ENCODE data around the gene IL2RA. TPM values are rescaled to one million over a fixed set of nuclear protein-coding genes. Genes with fewer than 3 reads are reported as not detected.

The IL2RA gene
- total and polyA plus RNA-seq, 8 donors: 0.11 to 4.1 (median 0.33) TPM

DNA sequence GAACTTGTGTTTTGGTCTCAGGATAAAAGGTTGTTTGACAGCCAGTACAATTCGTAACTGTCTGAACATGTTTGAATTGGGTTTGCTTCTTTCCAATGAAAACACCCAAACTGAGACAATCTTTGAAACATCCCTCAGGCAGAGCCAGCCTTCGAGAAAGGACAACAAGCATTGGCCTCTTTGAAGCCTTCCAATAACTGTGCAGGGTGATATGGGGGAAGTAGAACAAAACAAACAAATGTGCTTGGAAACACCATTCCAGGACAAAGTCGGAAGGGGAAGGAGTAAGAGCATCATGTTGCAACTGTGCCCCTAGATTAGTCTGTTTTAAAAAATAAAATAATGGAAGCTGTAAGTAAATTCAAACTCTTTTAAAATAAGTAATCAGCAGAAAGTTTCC lies 39.5 kb downstream of the IL2RA start:
- Histone ChIP-seq H3K4me1 (no peaks in the 10 kb centered on the region), H3K27ac (no peak overlapping the region), H3K27me3 (no peaks in the 10 kb centered on the region), H3K36me3 (no peaks in the 10 kb centered on the region), H3K4me3 (no peak overlapping the region), H3K9me3 (no peaks in the 10 kb centered on the region)
- DNase-seq: no peak
- intact Hi-C loops (cut with DNase I): no loop called here
- TF ChIP-seq, protein P1, sequence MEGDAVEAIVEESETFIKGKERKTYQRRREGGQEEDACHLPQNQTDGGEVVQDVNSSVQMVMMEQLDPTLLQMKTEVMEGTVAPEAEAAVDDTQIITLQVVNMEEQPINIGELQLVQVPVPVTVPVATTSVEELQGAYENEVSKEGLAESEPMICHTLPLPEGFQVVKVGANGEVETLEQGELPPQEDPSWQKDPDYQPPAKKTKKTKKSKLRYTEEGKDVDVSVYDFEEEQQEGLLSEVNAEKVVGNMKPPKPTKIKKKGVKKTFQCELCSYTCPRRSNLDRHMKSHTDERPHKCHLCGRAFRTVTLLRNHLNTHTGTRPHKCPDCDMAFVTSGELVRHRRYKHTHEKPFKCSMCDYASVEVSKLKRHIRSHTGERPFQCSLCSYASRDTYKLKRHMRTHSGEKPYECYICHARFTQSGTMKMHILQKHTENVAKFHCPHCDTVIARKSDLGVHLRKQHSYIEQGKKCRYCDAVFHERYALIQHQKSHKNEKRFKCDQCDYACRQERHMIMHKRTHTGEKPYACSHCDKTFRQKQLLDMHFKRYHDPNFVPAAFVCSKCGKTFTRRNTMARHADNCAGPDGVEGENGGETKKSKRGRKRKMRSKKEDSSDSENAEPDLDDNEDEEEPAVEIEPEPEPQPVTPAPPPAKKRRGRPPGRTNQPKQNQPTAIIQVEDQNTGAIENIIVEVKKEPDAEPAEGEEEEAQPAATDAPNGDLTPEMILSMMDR (IDR thresholded peaks at IDR 0.05): no peak
- ATAC-seq: no peak

DNA sequence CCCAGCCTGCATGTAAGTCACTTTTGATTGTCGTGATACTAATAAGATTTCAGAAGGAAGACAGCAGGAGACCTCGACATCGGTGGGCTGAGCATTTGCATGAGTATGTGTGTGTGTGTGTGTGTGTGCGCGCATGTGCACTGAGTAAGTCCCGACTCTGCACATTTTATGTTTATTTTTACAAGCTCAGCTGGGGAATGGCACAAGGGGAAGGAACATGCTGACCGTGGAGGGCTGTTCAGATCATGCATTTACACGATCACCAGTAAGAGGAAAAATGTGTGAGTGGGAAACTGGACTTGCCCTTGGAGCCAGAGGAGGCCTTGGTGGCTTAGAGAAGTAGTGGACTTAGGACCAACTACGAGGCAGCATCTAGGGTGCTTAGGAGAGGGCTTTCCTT lies 41.3 kb downstream of the IL2RA start:
- Histone ChIP-seq H3K27me3 (no peaks in the 10 kb centered on the region), H3K9me3 (no peaks in the 10 kb centered on the region), H3K27ac (no peak overlapping the region), H3K4me1 (no peaks in the 10 kb centered on the region), H3K36me3 (no peaks in the 10 kb centered on the region), H3K4me3 (no peak overlapping the region)
- TF ChIP-seq, protein P1 (IDR thresholded peaks at IDR 0.05): no peak
- no peak for ATAC-seq
- no peak for DNase-seq
- intact Hi-C loops (cut with DNase I): no loop called here

DNA sequence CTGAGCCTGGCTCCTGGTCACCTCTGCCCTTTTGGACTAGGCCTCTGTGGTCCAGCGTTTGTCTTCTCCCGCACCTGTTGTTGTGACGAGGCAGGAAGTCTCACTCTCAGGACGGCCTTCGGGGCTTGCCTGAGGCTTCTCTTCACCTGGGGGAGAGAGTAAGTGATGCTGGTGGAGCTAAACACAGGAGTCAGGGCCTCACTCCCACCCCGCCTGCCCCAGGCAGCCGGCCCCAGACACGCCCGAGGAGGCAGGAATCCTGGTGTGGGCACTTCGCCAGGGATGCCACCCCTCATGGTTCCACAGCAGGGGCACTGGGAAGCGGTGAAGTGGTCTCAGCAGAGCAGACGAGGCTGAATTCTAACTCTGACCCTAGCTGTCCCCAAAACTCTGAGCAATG lies 42.4 kb downstream of the IL2RA start:
- no peaks in the 10 kb centered on the region for H3K9me3 ChIP-seq
- no peaks in the 10 kb centered on the region for H3K36me3 ChIP-seq
- DNase-seq (no peak), ATAC-seq (no peak)
- no peak overlapping the region for H3K27ac ChIP-seq
- no peaks in the 10 kb centered on the region for H3K27me3 ChIP-seq
- H3K4me3 ChIP-seq: no peak overlapping the region
- H3K4me1 ChIP-seq: no peaks in the 10 kb centered on the region
- intact Hi-C loops (cut with DNase I): no loop called here
- TF ChIP-seq, protein P1 (IDR thresholded peaks at IDR 0.05): no peak

DNA sequence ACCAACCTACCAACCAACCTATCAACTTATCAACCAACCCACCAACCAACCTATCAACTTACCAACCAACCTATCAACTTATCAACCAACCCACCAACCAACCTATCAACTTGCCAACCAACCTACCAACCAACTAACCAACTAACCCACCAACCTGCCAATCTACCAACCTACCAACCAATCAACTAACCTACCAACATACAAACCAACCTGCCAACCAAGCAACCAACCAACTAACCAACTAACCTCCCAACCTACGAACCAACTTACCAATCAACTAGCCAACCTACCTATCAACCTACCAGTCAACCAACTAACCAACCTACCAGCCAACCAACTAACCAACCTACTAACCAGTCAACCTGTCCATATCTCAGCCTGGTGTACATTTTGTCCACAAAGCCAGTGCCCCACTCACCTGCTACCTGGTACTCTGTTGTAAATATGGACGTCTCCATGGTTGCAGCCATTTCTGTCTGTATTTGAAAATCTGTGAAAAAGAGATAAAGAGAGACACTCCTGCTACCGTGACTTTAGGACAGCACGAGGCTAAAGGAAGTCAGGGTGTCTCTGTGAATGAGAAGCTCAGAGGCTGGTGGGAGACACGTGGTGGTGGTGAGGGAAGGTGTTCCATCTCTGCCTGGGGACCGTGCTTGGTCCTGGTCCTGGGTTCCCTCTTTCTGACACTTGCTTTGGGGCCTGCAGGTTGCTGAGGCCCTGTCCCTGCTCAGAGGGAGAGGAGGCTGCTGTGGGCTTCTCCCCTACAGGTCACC lies 43.0 kb downstream of the IL2RA start:
- H3K27me3 ChIP-seq: no peaks in the 10 kb centered on the region
- TF ChIP-seq, protein P1 (IDR thresholded peaks at IDR 0.05): no peak
- H3K9me3 ChIP-seq: no peaks in the 10 kb centered on the region
- ATAC-seq (no peak), DNase-seq (no peak)
- H3K36me3 ChIP-seq: no peaks in the 10 kb centered on the region
- no peaks in the 10 kb centered on the region for H3K4me1 ChIP-seq
- intact Hi-C loops (cut with DNase I): no loop called here
- H3K4me3 ChIP-seq: no peak overlapping the region
- H3K27ac ChIP-seq: peak overlapping the region in 1 of 2 donors; percentile 63

DNA sequence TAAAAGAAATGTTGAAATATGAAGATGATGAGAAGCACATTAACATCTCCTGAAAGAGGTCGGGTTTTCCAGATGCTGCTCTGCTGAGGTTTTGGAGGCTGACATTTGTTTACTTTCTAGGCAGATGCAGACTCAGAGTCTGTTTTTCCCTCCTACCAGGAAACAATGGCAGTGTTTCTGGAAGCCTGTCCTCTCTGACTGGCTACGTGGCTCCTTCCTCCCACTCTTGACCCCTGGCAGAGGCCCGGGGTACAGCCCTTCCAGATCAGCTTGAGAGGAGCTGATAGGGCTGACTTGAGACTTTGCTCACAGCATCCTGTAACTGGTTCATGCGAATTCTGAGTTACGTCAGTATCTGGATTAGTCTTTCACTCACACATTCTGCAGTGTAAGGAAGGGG lies 43.7 kb downstream of the IL2RA start:
- intact Hi-C loops (cut with DNase I): no loop called here
- H3K27me3 ChIP-seq: no peaks in the 10 kb centered on the region
- no peaks in the 10 kb centered on the region for H3K36me3 ChIP-seq
- no peak overlapping the region for H3K4me3 ChIP-seq
- H3K9me3 ChIP-seq: no peaks in the 10 kb centered on the region
- peak overlapping the region; percentile 19 to 63 for H3K27ac ChIP-seq
- DNase-seq: no peak
- peaks cover 0 to 6% of the 10 kb centered on the region in 2 donors for H3K4me1 ChIP-seq
- TF ChIP-seq, protein P1 (IDR thresholded peaks at IDR 0.05): no peak
- peak; percentile 32 for ATAC-seq

Data from left lung (tissue), 10 donors.